ENCODE data around the gene CEP170.
A peak's percentile ranks its signal among the peaks of the same experiment; 100 is the strongest.

Gene CEP170

GRCh38 chr1:243254927-243255790, at the start of gene CEP170:
TSS of gene CEP170 (minus strand) at chr1:243255281. CDS start at chr1:243225280, 30,001 bp downstream.
- H3K36me3 ChIP-seq: peaks cover 5% of the 10 kb centered on the region
- H3K9me3 ChIP-seq (ENCODE audit: severe bottlenecking): no peaks in the 10 kb centered on the region
- H3K4me3 ChIP-seq (ENCODE audit: low read depth, low read length): peak within 1 kb of the TSS; percentile 90
- H3K27me3 ChIP-seq (ENCODE audit: insufficient read depth, low read depth, severe bottlenecking): no peaks in the 10 kb centered on the region
- peak within 1 kb of the TSS; percentile 97 for H3K27ac ChIP-seq
- peak; percentile 100 for DNase-seq
- no peak for TF ChIP-seq CTCF (IDR thresholded peaks at IDR 0.05; ENCODE audit: low read depth, low read length)

GRCh38 chr1:243301059-243301458, 46.0 kb upstream of the CEP170 start:
- H3K36me3 ChIP-seq: no peaks in the 10 kb centered on the region; the same call in 1 of the 2 replicates
- no peak for DNase-seq
- TF ChIP-seq CTCF (IDR thresholded peaks at IDR 0.05; ENCODE audit: low read depth, low read length): no peak

GRCh38 chr1:243299069-243299468, 44.0 kb upstream of the CEP170 start:
- DNase-seq: no peak
- no peak overlapping the region for H3K4me3 ChIP-seq (ENCODE audit: low read depth, low read length)
- H3K9me3 ChIP-seq (ENCODE audit: severe bottlenecking): no peaks in the 10 kb centered on the region
- no peak for TF ChIP-seq CTCF (IDR thresholded peaks at IDR 0.05; ENCODE audit: low read depth, low read length)
- no peaks in the 10 kb centered on the region; the same call in 1 of the 2 replicates for H3K36me3 ChIP-seq
- no peak overlapping the region for H3K27ac ChIP-seq
- H3K27me3 ChIP-seq (ENCODE audit: insufficient read depth, low read depth, severe bottlenecking): no peaks in the 10 kb centered on the region

More at GRCh38 chr1:243301059-243301458, 46.0 kb upstream of the CEP170 start:
- no peak overlapping the region for H3K27ac ChIP-seq
- H3K9me3 ChIP-seq (ENCODE audit: severe bottlenecking): no peaks in the 10 kb centered on the region
- H3K4me3 ChIP-seq (ENCODE audit: low read depth, low read length): no peak overlapping the region
- H3K27me3 ChIP-seq (ENCODE audit: insufficient read depth, low read depth, severe bottlenecking): no peaks in the 10 kb centered on the region

- no peak for DNase-seq
- Histone ChIP-seq H3K27me3 (ENCODE audit: insufficient read depth, low read depth, severe bottlenecking) (no peaks in the 10 kb centered on the region), H3K36me3 (peaks cover 10% of the 10 kb centered on the region), H3K27ac (no peak overlapping the region), H3K9me3 (ENCODE audit: severe bottlenecking) (no peaks in the 10 kb centered on the region), H3K4me3 (ENCODE audit: low read depth, low read length) (no peak overlapping the region)
- no peak for TF ChIP-seq CTCF (IDR thresholded peaks at IDR 0.05; ENCODE audit: low read depth, low read length)
These were observed 39.6 kb upstream of the CEP170 start for GRCh38 chr1:243294723-243295121.

- Histone ChIP-seq H3K27me3 (ENCODE audit: insufficient read depth, low read depth, severe bottlenecking) (no peaks in the 10 kb centered on the region), H3K4me3 (ENCODE audit: low read depth, low read length) (no peak overlapping the region), H3K9me3 (ENCODE audit: severe bottlenecking) (no peaks in the 10 kb centered on the region), H3K27ac (no peak overlapping the region), H3K36me3 (peaks cover 14% of the 10 kb centered on the region)
- no peak for TF ChIP-seq CTCF (IDR thresholded peaks at IDR 0.05; ENCODE audit: low read depth, low read length)
- no peak for DNase-seq
These were observed 39.1 kb upstream of the CEP170 start for GRCh38 chr1:243293941-243294722.
